ENCODE measurements around the gene INSR. TPM values are rescaled to one million over a fixed set of nuclear protein-coding genes. Genes with fewer than 3 reads are reported as not detected.

Gene INSR
- total and polyA plus RNA-seq, 2 donors (not counting 3 experiments of a cell fraction or from before 2014, with no cell fraction given) = 4.9 to 19.5 TPM

GRCh38 chr19:7337380-7338194 lies 43.4 kb upstream of the INSR start:
- CTCF ChIA-PET = interaction anchor here (0.9 to 2.8 kb wide), 3 partner anchors 17 to 236 kb away, joined by 3 to 9 read pairs (median 5); no protein-coding TSS in a partner anchor

More at GRCh38 chr19:7337380-7338194, 43.4 kb upstream of the INSR start:
- Histone ChIP-seq H3K9me3 (replicated peaks; ENCODE audit: control insufficient read depth, insufficient read depth, low read length) (no peaks in the 10 kb centered on the region), H3K4me1 (ENCODE audit: control insufficient read depth, extremely low read depth, insufficient read depth, low read length) (no peaks in the 10 kb centered on the region), H3K27ac (ENCODE audit: insufficient read depth, low read depth, low read length) (no peak overlapping the region), H3K4me2 (ENCODE audit: insufficient read depth, low read length) (no peak overlapping the region), H3K79me2 (ENCODE audit: control insufficient read depth, insufficient read depth, low read length) (no peaks in the 10 kb centered on the region), H3K9ac (replicated peaks; ENCODE audit: extremely low read depth, insufficient read depth, low read length) (no peak overlapping the region), H3K4me3 (replicated peaks in 1 of 3; ENCODE audit: insufficient read depth in 1 of 3, low read depth in 1 of 3, low read length in 3 of 3) (no peak overlapping the region), H2AFZ (ENCODE audit: low read depth, low read length) (no peak overlapping the region), H3K9me1 (replicated peaks; ENCODE audit: control insufficient read depth, extremely low read depth, insufficient read depth, low read length) (no peaks in the 10 kb centered on the region), H4K20me1 (replicated peaks; ENCODE audit: control insufficient read depth, extremely low read depth, insufficient read depth, low read length) (no peaks in the 10 kb centered on the region), H3K27me3 (ENCODE audit: control insufficient read depth in 2 of 2, insufficient read depth in 2 of 2, low read length in 2 of 2) (no peaks in the 10 kb centered on the region), H3K36me3 (ENCODE audit: control insufficient read depth in 2 of 2, extremely low read depth in 1 of 2, insufficient read depth in 2 of 2, low read length in 2 of 2) (no peaks in the 10 kb centered on the region)
- no peak for TF ChIP-seq CTCF (IDR thresholded peaks at IDR 0.05; ENCODE audit: extremely low read depth in 1 of 2, insufficient read depth in 1 of 2, low read depth in 1 of 2, low read length in 2 of 2)
- no peak for TF ChIP-seq POLR2A (IDR thresholded peaks at IDR 0.05; ENCODE audit: low read depth, low read length)
- no peak for TF ChIP-seq POLR2AphosphoS5 (IDR thresholded peaks at IDR 0.05; ENCODE audit: insufficient read depth, low read depth, low read length)
- TF ChIP-seq FOS (IDR thresholded peaks at IDR 0.05; ENCODE audit: borderline replicate concordance, insufficient read depth, low read length) = no peak
- TF ChIP-seq MAX (IDR thresholded peaks at IDR 0.05; ENCODE audit: insufficient read depth, insufficient read length) = no peak
- no peak for TF ChIP-seq GATA2 (IDR thresholded peaks at IDR 0.05; ENCODE audit: insufficient read depth, insufficient read length, low read depth, low read length)
- no peak for TF ChIP-seq MYC (IDR thresholded peaks at IDR 0.05; ENCODE audit: low read depth, low read length)
- no peak for TF ChIP-seq EZH2 (IDR thresholded peaks at IDR 0.05; ENCODE audit: borderline replicate concordance, low read depth, low read length, severe bottlenecking)
- no peak for TF ChIP-seq JUN (IDR thresholded peaks at IDR 0.05; ENCODE audit: borderline replicate concordance, insufficient read depth, insufficient read length, low read depth)
- dilution Hi-C loops (cut with MboI; ENCODE audit: extremely low pct_ligation_motif_present, low sequenced_read_pairs) (no loop called here), intact Hi-C loops (cut with micrococcal nuclease) (no loop called here)
- BruUV-seq (replicated peaks) = no TSS peak
- FAIRE-seq (no peak), DNase-seq (ENCODE audit: low read depth, low spot score) (no peak)
- POLR2A ChIA-PET = no interaction called here

Measured in endothelial cell of umbilical vein (primary cell).